ENCODE results near the gene SMU1.
A peak's percentile ranks its signal among the peaks of the same experiment; 100 is the strongest.

The SMU1 gene

DNA sequence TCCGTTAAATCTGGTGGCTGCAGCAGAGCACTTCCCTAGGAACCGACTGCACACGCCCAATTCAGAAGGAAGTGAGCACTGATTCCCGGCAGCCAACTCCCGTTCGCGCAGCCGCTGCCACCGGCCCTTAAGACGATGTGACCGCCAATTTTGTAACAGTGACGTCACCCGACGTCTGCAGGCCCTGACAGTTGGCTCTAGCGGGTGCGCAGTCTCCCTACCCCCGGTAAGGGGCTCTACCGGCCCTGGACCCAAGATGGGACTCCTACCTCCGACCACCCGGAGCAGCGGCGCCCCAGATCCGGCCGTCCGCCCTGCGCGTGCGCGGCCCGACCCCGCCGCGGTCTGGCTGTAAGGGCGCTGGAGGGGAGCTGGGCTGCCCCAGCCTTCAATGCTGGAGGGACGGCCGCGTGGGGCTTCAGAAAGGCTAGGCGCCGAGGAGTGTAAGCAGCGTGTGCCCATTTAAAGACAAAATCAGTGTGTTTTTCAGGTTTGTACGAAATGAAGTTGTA lies 32.3 kb downstream of the SMU1 start:
- peak; percentile 91 for DNase-seq

- no peak for DNase-seq
Observed at GRCh38 chr9:33043671-33044070, 32.8 kb downstream of the SMU1 start.

DNA sequence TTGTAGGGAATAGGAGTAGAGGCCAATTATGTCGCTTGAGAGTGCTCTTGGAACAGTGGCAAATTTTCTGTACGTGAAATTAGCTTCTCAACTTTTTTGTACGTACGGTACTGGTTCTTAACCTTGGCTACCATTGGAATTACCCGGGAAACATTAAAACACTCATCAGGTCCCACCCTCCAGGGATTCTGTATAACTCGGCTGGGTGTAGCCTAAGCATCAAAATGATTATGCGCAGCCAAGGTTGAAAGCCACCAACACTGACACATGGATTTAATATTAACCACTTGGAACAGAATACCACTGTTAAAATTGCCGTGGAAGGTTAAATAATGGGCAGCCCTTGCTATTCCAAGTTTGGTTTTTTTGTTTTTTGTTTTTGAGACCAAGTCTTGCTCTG lies 34.0 kb downstream of the SMU1 start:
- no peak for DNase-seq

- DNase-seq = no peak
Observed at GRCh38 chr9:33041432-33042188, 34.9 kb downstream of the SMU1 start.

- DNase-seq = no peak
Observed at GRCh38 chr9:33040792-33041431, 35.6 kb downstream of the SMU1 start.

DNA sequence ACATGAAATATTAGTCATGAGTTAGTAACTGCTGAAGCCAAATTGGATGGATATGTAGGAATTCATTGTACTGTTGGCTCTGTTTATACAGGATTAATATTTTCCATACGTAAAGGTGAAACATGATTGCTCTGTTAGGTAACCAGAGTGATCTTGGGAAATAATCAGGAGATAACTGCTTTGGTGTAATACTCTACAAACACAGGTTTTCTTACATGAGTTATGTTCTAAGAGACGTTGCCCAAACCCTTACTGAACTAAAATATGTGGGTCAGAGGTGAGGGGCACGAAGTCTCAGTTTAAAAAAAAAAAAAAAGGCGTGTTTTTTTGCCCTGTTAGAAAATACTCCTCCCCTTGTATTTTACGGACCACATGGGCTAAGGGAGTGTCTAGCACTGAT lies 43.6 kb downstream of the SMU1 start:
- no peak for DNase-seq

DNA sequence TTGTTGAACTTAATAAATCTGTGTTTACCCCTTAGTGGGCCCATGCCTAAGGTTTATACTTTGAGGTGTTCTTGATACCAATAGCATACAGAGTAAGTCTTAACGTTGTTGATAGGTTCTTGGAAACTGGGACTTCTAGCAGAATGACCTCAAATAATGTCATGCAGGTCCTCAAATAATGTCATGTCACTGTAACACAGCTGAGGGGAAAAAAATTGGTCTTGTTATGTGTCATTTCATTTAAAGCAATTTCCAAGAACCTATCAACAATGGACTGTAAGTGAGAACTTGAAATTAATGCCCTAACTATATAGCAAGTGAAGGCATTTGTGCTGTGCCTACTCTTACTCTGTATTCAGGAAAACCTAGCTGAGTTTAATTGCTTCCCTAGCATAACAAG lies 44.2 kb downstream of the SMU1 start:
- no peak for DNase-seq

DNA sequence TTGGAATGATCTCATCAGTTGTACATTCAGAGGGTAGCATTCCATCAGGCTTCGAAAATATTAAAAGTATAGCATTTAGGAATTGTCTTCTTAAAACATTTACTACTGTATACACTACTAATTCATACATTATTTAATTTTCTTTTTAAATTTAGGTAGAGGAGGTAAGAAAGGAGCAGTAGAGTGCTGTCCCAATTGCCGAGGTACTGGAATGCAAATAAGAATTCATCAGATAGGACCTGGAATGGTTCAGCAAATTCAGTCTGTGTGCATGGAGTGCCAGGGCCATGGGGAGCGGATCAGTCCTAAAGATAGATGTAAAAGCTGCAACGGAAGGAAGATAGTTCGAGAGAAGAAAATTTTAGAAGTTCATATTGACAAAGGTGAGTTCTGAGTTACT lies 46.2 kb downstream of the SMU1 start:
- no peak for DNase-seq

- DNase-seq = no peak
Observed at GRCh38 chr9:33029231-33029786, 47.2 kb downstream of the SMU1 start.

GRCh38 chr9:33025572-33026342 lies 50.7 kb downstream of the SMU1 start:
- DNase-seq = peak; percentile 45

DNA sequence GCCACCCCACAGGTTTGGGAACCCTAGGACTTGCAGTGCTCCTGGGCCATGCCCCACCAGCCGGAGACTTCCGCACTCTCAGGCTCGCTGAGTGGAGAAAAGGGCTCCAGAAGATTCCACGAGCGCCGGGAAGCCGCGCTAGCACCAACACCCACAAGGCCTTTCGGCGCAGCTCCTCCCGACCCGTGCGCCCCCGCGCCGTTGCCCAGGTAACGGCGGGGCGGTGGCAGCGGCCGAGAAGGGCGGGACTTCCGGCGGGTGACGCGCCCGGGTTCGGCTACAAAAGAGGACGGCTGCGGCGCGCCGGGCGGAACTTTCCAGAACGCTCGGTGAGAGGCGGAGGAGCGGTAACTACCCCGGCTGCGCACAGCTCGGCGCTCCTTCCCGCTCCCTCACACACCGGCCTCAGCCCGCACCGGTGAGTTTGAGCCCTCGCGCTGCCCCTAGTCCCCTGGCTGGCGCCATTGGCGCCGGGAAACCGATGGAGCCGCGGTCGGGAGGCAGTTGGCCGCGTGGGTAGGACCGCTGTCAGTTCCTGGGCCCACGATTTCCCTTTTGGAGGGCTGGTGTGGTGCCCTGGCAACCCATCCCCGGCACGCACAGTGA lies 51.4 kb downstream of the SMU1 start, which contains the start of gene DNAJA1:
TSS of gene DNAJA1 (plus strand) at position 308 of the 606 bp plus-strand sequence. CDS start 1,212 bp downstream, outside the sequence.
- DNase-seq = peak; percentile 95

DNA sequence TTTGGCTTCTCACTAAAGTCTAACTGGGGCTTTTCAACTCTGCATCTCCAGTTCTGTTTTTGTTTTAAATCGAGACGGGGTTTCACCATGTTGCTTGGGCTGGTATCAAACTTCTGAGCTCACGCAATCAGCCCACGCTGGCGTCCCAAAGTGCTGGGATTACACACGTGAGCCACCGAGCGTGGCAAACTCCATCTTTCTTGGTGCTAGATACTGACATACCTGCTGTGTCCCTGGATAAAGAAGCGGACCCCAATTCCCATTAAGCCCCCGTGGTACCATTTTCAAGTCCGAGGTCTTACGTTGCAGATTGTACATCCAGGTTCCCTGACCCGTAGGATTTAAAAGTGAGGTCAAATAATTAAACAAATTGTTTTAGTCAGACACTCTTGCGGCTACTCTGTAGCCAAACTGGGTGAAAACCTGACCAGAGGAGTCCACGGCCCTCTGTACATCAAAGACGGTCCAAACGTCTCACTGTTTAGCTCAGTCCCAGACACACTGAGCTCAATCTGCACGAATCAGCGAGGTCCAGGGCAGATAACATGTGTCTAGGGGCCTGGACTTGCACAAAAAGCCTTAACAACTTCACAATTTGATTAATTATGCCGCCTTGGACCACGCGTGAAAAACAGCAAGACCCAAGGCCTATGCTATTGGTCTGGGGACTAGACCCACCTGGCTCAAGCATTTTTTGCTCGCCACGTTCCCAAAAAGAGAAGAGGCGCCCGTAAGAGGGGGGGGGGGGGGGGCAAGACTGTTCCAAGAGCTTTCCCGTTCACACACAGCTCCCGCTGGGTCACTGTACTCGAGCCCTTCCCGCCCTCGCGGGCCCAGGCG lies 52.1 kb downstream of the SMU1 start:
- DNase-seq = no peak

GRCh38 chr9:33023661-33024060 lies 52.8 kb downstream of the SMU1 start:
- DNase-seq = no peak

- no peak for DNase-seq
Observed at GRCh38 chr9:33022755-33023154, 53.7 kb downstream of the SMU1 start.

GRCh38 chr9:33022303-33022702 lies 54.2 kb downstream of the SMU1 start:
- no peak for DNase-seq

GRCh38 chr9:33019797-33020196 lies 56.7 kb downstream of the SMU1 start:
- DNase-seq = no peak

DNA sequence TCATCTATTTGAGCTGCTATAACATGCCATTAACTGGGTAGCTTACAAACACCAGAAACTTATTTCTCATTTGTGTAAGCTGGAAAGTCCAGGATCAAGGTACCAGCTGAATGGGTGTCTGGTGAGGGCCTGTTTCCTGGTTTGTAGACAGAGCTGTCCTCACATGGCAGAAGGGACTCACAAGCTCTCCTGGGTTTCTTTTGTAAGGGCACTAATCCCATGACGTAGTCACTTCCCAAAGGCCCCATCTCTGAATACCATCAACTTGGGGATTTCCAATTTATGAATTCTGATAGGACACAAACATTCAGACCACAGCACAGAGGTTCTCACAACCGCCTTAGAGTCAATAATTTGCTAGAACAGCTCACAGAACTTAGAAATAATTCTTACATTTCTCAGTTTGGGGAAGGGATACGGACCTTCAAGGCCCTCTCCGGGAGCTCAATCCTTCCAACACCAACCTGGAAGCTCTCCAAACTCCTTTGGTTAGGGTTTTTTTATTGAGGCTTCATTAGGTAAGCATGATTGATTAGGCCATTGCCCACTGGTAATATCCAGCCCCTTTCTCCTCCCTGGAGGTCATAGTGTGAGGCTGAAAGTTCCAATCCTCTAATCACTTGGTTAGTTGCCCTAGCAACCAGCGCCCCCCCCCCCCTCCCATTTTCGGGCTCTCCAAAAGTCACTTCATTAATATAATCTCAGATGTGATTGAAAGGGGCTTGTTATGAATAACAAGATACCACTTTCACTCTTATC lies 59.0 kb downstream of the SMU1 start:
- no peak for DNase-seq

DNA sequence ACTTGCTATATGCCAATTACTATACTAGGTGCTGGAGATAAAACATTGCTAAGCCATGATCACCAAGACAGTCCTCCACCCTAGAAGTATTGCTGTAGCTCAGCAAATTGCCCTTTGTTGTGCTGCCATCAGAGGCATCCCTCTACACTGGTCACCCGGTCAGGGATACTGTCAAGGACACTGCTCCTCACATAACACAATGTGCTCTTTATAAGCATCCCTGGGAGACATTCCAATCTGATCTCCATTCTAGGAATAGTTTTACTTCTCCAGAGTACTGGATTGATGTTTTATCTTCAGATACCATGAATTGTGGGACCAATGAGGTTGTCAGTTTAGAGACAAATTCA lies 61.8 kb downstream of the SMU1 start:
- DNase-seq = no peak

DNA sequence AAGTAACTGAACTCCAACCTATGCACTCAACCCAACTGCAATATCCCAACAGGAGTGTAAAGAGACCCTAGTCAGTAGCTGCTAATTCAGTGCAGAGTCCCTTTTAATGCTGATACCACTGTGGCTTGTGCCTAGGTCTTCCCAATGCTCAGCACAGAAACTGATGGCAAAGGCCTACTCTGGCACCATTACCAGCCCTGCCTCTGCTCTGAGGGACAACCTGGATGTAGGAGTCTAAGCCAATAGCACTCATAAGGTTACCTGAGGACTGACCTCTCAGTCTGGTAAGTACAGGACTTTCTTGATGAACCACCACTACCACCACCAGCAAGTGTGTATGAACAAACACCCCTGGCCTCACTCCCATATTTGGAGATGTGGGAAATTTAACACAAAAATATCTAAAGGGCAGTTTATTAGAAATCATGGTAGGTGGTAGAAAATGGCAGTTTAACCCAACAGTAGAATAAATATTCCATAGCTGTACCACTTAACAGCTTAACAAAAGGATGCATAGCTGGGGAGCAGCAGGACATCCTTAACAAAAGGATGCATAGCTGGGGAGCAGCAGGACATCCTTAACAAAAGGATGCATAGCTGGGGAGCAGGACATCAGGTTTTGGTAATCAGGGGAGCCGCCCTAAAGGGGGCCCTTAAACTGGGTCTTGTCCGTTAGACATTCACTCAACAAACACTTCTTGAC lies 62.4 kb downstream of the SMU1 start:
- DNase-seq = no peak

Measured in fibroblast of skin of scalp (primary cell).